Left ventricle myocardium inferior (tissue), 1 donor: ENCODE data around the gene OR2W1. TPM values are rescaled to one million over a fixed set of nuclear protein-coding genes. Genes with fewer than 3 reads are reported as not detected.

Experiments used
- DNase-seq: peaks from one replicate; pipeline ENCODE4 v3.0.0-alpha.2; 2020
- H3K27ac ChIP-seq: fragments of 200-600 bp; replicated peaks from 2 replicates; pipeline ENCODE4 v1.8.0; 2021
- H3K27me3 ChIP-seq: fragments of 200-600 bp; 2 replicates; pipeline ENCODE4 v1.8.0; 2021; ENCODE audit warnings: low read depth
- H3K36me3 ChIP-seq: fragments of 200-600 bp; 2 replicates; pipeline ENCODE4 v1.8.0; 2021
- H3K4me1 ChIP-seq: fragments of 200-600 bp; 2 replicates; pipeline ENCODE4 v1.8.0; 2021
- H3K4me3 ChIP-seq: fragments of 200-600 bp; 2 replicates; pipeline ENCODE4 v1.8.0; 2021; ENCODE audit warnings: mild to moderate bottlenecking, moderate library complexity
- H3K9me3 ChIP-seq: fragments of 200-600 bp; replicated peaks from 2 replicates; pipeline ENCODE4 v1.8.0; 2021
- intact Hi-C: fragments of 100-400 bp; cut with micrococcal nuclease; formaldehyde crosslinking; loops from one replicate; pipeline ENCODE4 v1.11.0; 2022
- total RNA-seq: library from RNA; stranded (reverse); fragmentation: NEBNext Ultra II Directional; extraction: Animal tissue kit (Norgen Biotek cat#: 25700); gene quantifications from one replicate; pipeline ENCODE4 v1.2.1, GENCODE V29; 2021
- TF ChIP-seq, protein P1 (sequence below): fragments of 200-600 bp; IDR thresholded peaks from 2 replicates; pipeline ENCODE4 v1.8.0; 2021; ENCODE audit warnings: antibody characterized with exemption, mild to moderate bottlenecking, borderline replicate concordance
- donor health status: DM: no; HTN: yes; CAD: no; lungs with severe emphysema.

OR2W1 gene
- total RNA-seq, 1 donor from 2014 or later: not detected

GRCh38 chr6:28996844-28997510 lies 48.0 kb downstream of the OR2W1 start:
- intact Hi-C loops: no loop called here
- Histone ChIP-seq H3K4me1 (no peaks in the 10 kb centered on the region), H3K9me3 (peaks cover 8% of the 10 kb centered on the region), H3K4me3 (no peak overlapping the region), H3K27me3 (peaks cover 24% of the 10 kb centered on the region), H3K36me3 (no peaks in the 10 kb centered on the region), H3K27ac (no peak overlapping the region)
- TF ChIP-seq, protein P1, sequence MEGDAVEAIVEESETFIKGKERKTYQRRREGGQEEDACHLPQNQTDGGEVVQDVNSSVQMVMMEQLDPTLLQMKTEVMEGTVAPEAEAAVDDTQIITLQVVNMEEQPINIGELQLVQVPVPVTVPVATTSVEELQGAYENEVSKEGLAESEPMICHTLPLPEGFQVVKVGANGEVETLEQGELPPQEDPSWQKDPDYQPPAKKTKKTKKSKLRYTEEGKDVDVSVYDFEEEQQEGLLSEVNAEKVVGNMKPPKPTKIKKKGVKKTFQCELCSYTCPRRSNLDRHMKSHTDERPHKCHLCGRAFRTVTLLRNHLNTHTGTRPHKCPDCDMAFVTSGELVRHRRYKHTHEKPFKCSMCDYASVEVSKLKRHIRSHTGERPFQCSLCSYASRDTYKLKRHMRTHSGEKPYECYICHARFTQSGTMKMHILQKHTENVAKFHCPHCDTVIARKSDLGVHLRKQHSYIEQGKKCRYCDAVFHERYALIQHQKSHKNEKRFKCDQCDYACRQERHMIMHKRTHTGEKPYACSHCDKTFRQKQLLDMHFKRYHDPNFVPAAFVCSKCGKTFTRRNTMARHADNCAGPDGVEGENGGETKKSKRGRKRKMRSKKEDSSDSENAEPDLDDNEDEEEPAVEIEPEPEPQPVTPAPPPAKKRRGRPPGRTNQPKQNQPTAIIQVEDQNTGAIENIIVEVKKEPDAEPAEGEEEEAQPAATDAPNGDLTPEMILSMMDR: no peak
- no peak for DNase-seq

DNA sequence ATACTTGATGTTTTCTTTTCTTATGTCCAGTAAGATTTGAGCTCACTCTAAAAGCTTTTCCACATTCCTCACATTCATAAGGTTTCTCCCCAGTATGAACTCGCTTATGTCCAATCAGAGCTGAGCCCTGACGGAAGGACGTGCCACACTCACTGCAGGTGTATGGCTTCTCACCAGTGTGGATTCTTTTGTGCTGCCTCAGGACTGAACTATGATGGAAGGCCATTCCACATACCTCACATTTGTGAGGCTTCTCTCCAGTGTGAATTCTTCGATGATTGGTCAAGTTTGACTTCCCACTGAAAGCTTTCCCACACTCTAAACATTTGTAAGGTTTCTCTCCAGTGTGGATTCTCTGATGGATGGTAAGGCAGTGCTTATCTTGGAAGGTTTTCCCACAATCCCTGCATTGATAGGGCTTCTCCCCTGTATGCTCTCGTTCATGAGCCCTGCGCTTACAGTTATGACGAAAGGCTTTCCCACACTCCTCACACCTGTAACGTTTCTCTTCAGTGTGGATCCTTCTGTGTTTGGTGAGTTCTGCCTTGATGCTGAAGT lies 49.8 kb downstream of the OR2W1 start:
- H3K27ac ChIP-seq: no peak overlapping the region
- peaks cover 29% of the 10 kb centered on the region for H3K27me3 ChIP-seq
- H3K4me3 ChIP-seq: no peak overlapping the region
- no peaks in the 10 kb centered on the region for H3K4me1 ChIP-seq
- intact Hi-C loops: no loop called here
- TF ChIP-seq, protein P1: no peak
- peaks cover 8% of the 10 kb centered on the region for H3K9me3 ChIP-seq
- H3K36me3 ChIP-seq: no peaks in the 10 kb centered on the region
- DNase-seq: no peak

Other genes starting within 250 kb of the OR2W1 start
- gene TRIM27, start 121.2 kb downstream of the OR2W1 start, total RNA-seq: 17.8 TPM
- 0.36 TPM for gene ZNF311, start 39.9 kb downstream of the OR2W1 start, total RNA-seq
- gene OR2B3, start 42.1 kb upstream of the OR2W1 start, total RNA-seq: not detected
- gene OR2J1, start 54.3 kb upstream of the OR2W1 start, total RNA-seq: not detected
- gene OR2J3, start 62.9 kb upstream of the OR2W1 start, total RNA-seq: not detected
- gene OR2J2, start 125.7 kb upstream of the OR2W1 start, total RNA-seq: not detected